Fibroblast of skin of left biceps (primary cell): Measurements from ENCODE around the gene SLC30A7.

Source experiments
- DNase-seq, 2 experiments: peaks; one replicate each; pipeline ENCODE4 v3.0.0-alpha.2; 2013; ENCODE audit warnings: low read depth in 2 of 2

The SLC30A7 gene

GRCh38 chr1:101025657-101026429 is 130.0 kb downstream of the SLC30A7 start, which contains the start of gene DPH5:
TSS of gene DPH5 (minus strand) at chr1:101025784. CDS start at chr1:101025443, 341 bp downstream.
- peak; percentile 77 to 78 for DNase-seq

- no peak for DNase-seq
Observed at GRCh38 chr1:101026430-101026788, 130.5 kb downstream of the SLC30A7 start.

GRCh38 chr1:101027194-101027772 is 131.4 kb downstream of the SLC30A7 start:
- no peak for DNase-seq

DNA sequence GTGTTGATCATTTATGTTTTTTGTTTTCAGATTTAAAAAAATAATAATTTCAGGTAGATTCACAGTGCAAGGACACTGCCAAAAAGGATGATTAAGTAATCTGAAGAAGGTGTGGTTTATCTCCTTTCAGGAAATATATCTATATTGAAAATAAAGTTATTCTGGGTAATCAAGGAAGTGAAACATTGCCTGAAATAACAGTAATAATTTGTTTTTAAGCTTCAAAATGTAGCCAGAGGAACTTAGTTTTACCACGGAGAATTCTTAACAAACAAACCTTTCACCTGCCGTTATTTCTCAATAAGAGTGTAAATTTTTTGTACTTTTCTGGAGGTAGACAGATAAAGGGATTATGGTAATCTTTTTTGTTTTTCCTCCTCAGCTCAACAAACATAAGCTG is 132.6 kb downstream of the SLC30A7 start:
- no peak for DNase-seq

GRCh38 chr1:101029184-101029583 is 133.3 kb downstream of the SLC30A7 start:
- DNase-seq = no peak

DNA sequence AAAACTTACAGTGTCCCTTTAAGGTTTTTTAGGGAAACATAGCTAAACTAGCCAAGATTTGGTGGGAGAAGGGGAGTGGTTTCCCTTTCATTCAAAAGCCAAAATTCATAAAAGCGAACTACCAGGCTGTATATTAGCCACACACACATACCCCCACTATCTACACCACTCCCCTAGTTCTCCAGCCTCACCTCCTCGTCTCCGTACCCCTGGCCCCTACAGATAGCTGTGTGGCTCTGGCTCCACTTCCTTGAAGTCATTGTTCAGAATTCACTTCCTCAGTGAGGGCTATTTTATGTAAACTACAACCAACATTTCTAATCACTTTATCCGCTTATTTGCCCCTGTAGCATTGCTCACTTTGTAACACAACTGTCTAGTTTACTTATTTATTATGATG is 135.0 kb downstream of the SLC30A7 start:
- no peak for DNase-seq
